ENCODE measurements around the gene SART3. TPM values are rescaled to one million over a fixed set of nuclear protein-coding genes. Genes with fewer than 3 reads are reported as not detected.

Gene SART3
- total and polyA plus RNA-seq, 4 donors = 5.9 to 37.1 (median 23.5) TPM

GRCh38 chr12:108573317-108573716 is 12.3 kb upstream of the SART3 start:
- no peak for DNase-seq (ENCODE audit: low spot score)
- Histone ChIP-seq H3K27me3 (ENCODE audit: control insufficient read depth in 4 of 4, insufficient read depth in 4 of 4, low read length in 3 of 4) (no peaks in the 10 kb centered on the region), H3K4me3 (ENCODE audit: low read depth in 1 of 3, low read length in 3 of 3) (no peak overlapping the region), H3K9me3 (ENCODE audit: control insufficient read depth in 4 of 4, low read length in 3 of 4) (no peaks in the 10 kb centered on the region), H3K27ac (ENCODE audit: low read depth in 1 of 2, low read length in 2 of 2) (no peak overlapping the region), H3K4me1 (ENCODE audit: control insufficient read depth in 4 of 4, insufficient read depth in 4 of 4, low read length in 3 of 4) (no peaks in the 10 kb centered on the region), H3K9ac (ENCODE audit: low read depth in 1 of 2, low read length in 2 of 2) (no peak overlapping the region), H3K36me3 (ENCODE audit: control insufficient read depth in 4 of 4, insufficient read depth in 3 of 4, low read depth in 1 of 4, low read length in 3 of 4) (peaks cover 0 to 15% (median 6%) of the 10 kb centered on the region in 4 donors)
- 46% methylated on average over 2 of the region's 2 CpGs for WGBS
- no peak for TF ChIP-seq SP1 (IDR thresholded peaks at IDR 0.05)
- no peak for TF ChIP-seq GABPA (IDR thresholded peaks at IDR 0.05 in 1 of 2, conservative IDR thresholded peaks at IDR 0.05 in 1 of 2)
- TF ChIP-seq RXRA (IDR thresholded peaks at IDR 0.05) = no peak
- no peak for TF ChIP-seq FOXA1 (IDR thresholded peaks at IDR 0.05)

- Histone ChIP-seq H3K9me3 (ENCODE audit: control insufficient read depth in 4 of 4, low read length in 3 of 4) (no peaks in the 10 kb centered on the region), H3K4me1 (ENCODE audit: control insufficient read depth in 4 of 4, insufficient read depth in 4 of 4, low read length in 3 of 4) (no peaks in the 10 kb centered on the region), H3K27me3 (ENCODE audit: control insufficient read depth in 4 of 4, insufficient read depth in 4 of 4, low read length in 3 of 4) (no peaks in the 10 kb centered on the region), H3K4me3 (ENCODE audit: low read depth in 1 of 3, low read length in 3 of 3) (no peak overlapping the region), H3K9ac (ENCODE audit: low read depth in 1 of 2, low read length in 2 of 2) (no peak overlapping the region), H3K27ac (ENCODE audit: low read depth in 1 of 2, low read length in 2 of 2) (no peak overlapping the region), H3K36me3 (ENCODE audit: control insufficient read depth in 4 of 4, insufficient read depth in 3 of 4, low read depth in 1 of 4, low read length in 3 of 4) (peaks cover 0 to 26% (median 15%) of the 10 kb centered on the region in 4 donors)
- TF ChIP-seq REST (IDR thresholded peaks at IDR 0.05) (no peak), CTCF (IDR thresholded peaks at IDR 0.05; ENCODE audit: low read depth, low read length, missing input control) (no peak), GABPA (IDR thresholded peaks at IDR 0.05 in 1 of 2, conservative IDR thresholded peaks at IDR 0.05 in 1 of 2) (no peak), HNF4A (conservative IDR thresholded peaks at IDR 0.05) (no peak), JUND (IDR thresholded peaks at IDR 0.05) (no peak), HNF4G (IDR thresholded peaks at IDR 0.05) (no peak), ATF3 (IDR thresholded peaks at IDR 0.05) (no peak), NR2F2 (IDR thresholded peaks at IDR 0.05) (no peak), TAF1 (conservative IDR thresholded peaks at IDR 0.05) (no peak), RXRA (IDR thresholded peaks at IDR 0.05) (no peak), ZBTB33 (IDR thresholded peaks at IDR 0.05) (no peak), SP1 (IDR thresholded peaks at IDR 0.05) (no peak), FOXA1 (IDR thresholded peaks at IDR 0.05) (no peak), YY1 (IDR thresholded peaks at IDR 0.05) (no peak), RAD21 (IDR thresholded peaks at IDR 0.05) (no peak), MAX (IDR thresholded peaks at IDR 0.05) (no peak)
- WGBS = 74% methylated on average over 8 of the region's 8 CpGs
- no peak for DNase-seq (ENCODE audit: low spot score)
Observed at GRCh38 chr12:108572166-108572790, 11.3 kb upstream of the SART3 start.

All from liver (tissue), 9 donors.